ENCODE data around the gene RHOA.

RHOA gene

DNA sequence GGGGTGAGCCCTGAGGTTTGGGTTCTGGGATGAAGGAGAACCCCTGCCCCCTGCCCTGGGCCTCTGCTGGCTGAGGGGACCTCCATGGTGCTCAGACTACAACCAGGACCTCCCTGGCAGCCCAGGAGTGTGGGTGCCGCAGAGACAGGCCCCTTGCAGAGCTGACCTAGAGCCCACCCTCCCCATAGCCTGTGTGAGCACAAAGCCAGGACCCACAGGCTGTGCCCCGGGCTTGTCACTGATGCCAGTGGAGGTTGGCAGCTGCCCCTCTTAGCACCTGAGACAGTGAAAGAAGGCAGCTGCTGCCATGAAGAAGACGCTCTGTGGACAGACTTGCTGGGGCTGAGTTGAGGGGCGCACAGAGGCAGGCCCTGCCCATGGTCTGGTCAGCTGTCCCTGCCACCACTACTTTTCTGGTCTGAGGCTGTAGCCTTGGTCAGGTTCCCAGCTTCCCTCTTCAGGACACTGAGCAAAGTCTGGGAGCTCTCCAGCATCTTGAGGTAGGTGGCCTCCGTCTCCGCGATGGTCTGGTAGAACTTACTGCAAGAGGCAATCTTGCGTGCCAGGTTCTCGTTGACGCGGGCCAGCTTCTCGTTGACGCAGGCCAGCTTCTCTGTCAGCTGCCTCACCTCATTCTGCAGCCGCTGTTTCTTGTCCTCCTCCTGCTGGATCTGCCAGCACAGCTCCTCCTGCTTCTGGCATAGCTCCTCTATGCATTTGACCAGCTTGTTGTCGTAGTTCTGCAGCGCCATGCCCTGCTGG lies 94.9 kb downstream of the RHOA start:
- no peak overlapping the region for H3K4me3 ChIP-seq (replicated peaks; ENCODE audit: insufficient read depth, low read length)
- no peak for DNase-seq (ENCODE audit: low read depth in 1 of 2, low spot score in 1 of 2)
- H3K27me3 ChIP-seq (ENCODE audit: insufficient read depth, poor library complexity, severe bottlenecking), result no peaks in the 10 kb centered on the region
- no peak overlapping the region for H3K27ac ChIP-seq (replicated peaks)
- TF ChIP-seq, protein P1, sequence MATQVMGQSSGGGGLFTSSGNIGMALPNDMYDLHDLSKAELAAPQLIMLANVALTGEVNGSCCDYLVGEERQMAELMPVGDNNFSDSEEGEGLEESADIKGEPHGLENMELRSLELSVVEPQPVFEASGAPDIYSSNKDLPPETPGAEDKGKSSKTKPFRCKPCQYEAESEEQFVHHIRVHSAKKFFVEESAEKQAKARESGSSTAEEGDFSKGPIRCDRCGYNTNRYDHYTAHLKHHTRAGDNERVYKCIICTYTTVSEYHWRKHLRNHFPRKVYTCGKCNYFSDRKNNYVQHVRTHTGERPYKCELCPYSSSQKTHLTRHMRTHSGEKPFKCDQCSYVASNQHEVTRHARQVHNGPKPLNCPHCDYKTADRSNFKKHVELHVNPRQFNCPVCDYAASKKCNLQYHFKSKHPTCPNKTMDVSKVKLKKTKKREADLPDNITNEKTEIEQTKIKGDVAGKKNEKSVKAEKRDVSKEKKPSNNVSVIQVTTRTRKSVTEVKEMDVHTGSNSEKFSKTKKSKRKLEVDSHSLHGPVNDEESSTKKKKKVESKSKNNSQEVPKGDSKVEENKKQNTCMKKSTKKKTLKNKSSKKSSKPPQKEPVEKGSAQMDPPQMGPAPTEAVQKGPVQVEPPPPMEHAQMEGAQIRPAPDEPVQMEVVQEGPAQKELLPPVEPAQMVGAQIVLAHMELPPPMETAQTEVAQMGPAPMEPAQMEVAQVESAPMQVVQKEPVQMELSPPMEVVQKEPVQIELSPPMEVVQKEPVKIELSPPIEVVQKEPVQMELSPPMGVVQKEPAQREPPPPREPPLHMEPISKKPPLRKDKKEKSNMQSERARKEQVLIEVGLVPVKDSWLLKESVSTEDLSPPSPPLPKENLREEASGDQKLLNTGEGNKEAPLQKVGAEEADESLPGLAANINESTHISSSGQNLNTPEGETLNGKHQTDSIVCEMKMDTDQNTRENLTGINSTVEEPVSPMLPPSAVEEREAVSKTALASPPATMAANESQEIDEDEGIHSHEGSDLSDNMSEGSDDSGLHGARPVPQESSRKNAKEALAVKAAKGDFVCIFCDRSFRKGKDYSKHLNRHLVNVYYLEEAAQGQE (IDR thresholded peaks at IDR 0.05; ENCODE audit: insufficient replicate concordance, low read depth), result no peak
- TF ChIP-seq SPI1 (IDR thresholded peaks at IDR 0.05; ENCODE audit: borderline replicate concordance, low read depth) (no peak), POLR2AphosphoS5 (IDR thresholded peaks at IDR 0.05; ENCODE audit: low read depth) (no peak), GABPA (IDR thresholded peaks at IDR 0.05; ENCODE audit: low read depth) (no peak)
- TF ChIP-seq, protein P2, sequence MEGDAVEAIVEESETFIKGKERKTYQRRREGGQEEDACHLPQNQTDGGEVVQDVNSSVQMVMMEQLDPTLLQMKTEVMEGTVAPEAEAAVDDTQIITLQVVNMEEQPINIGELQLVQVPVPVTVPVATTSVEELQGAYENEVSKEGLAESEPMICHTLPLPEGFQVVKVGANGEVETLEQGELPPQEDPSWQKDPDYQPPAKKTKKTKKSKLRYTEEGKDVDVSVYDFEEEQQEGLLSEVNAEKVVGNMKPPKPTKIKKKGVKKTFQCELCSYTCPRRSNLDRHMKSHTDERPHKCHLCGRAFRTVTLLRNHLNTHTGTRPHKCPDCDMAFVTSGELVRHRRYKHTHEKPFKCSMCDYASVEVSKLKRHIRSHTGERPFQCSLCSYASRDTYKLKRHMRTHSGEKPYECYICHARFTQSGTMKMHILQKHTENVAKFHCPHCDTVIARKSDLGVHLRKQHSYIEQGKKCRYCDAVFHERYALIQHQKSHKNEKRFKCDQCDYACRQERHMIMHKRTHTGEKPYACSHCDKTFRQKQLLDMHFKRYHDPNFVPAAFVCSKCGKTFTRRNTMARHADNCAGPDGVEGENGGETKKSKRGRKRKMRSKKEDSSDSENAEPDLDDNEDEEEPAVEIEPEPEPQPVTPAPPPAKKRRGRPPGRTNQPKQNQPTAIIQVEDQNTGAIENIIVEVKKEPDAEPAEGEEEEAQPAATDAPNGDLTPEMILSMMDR (IDR thresholded peaks at IDR 0.05; ENCODE audit: insufficient read depth, low read length), result no peak

DNA sequence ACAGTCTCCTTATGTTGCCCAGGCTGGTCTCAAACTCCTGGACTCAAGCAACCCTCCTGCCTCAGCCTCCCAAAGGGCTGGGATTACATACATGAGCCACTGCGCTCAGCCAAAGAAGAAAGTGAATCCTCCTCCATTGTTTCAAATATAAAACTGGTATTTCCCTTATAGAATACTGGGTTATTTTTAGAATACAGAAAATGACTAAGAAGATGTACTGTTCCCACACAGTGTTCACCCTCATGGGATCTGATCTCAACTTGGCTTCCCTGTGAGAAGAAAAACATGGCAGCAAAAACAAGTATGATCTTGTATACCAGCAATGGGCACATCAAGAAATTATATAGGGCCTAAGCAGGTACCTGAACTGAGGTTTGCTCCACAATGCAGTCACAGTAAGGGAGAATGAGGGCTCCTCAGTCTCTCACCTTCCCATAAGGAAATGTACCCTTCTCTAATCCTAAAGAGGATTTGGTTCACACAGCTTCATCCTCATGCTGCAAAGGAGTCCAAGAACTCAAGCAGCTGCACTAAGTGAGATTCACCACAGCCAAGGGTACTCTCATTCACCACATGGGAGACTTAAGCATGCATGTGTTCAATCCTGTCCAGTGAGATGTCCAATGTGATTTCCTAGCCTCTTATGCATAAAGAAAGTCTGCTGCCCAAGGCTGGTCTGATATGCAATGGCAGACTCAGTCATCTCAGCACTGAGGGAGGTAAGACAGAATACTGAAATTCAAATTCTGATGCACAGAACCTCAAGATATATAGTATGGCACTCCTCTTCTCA lies 97.7 kb downstream of the RHOA start:
- no peak for DNase-seq (ENCODE audit: low read depth in 1 of 2, low spot score in 1 of 2)
- no peak; the same call in 1 of the 2 replicates for TF ChIP-seq POLR2AphosphoS5 (IDR thresholded peaks at IDR 0.05; ENCODE audit: low read depth)
- TF ChIP-seq SPI1 (IDR thresholded peaks at IDR 0.05; ENCODE audit: borderline replicate concordance, low read depth), result no peak
- TF ChIP-seq GABPA (IDR thresholded peaks at IDR 0.05; ENCODE audit: low read depth), result no peak
- TF ChIP-seq, protein P1 (IDR thresholded peaks at IDR 0.05; ENCODE audit: insufficient replicate concordance, low read depth), result no peak
- TF ChIP-seq, protein P2 (IDR thresholded peaks at IDR 0.05; ENCODE audit: insufficient read depth, low read length), result no peak
- H3K27ac ChIP-seq (replicated peaks), result no peak overlapping the region
- no peaks in the 10 kb centered on the region for H3K27me3 ChIP-seq (ENCODE audit: insufficient read depth, poor library complexity, severe bottlenecking)
- H3K4me3 ChIP-seq (replicated peaks; ENCODE audit: insufficient read depth, low read length), result no peak overlapping the region

DNA sequence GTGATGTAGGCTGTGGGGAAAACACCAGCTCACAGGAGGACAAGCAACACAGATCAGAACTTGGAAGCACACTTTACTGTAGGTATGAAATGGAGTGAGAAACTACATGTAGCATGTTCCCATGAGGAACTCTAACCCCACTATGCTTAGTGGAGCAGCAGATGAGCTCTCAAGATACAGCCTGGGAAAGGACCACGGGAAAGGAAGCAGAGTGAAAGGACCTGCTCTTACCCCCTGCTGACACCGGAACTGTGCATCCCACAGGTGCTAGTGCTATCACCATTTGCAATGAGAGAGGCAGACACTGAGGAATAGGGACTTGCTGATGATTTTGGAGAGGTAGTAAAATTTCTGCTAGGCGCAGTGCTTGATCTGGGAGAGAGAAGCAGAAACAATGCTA lies 100.5 kb downstream of the RHOA start:
- no peak overlapping the region for H3K4me3 ChIP-seq (replicated peaks; ENCODE audit: insufficient read depth, low read length)
- H3K27me3 ChIP-seq (ENCODE audit: insufficient read depth, poor library complexity, severe bottlenecking), result no peaks in the 10 kb centered on the region
- TF ChIP-seq, protein P2 (IDR thresholded peaks at IDR 0.05; ENCODE audit: insufficient read depth, low read length), result no peak
- no peak for TF ChIP-seq GABPA (IDR thresholded peaks at IDR 0.05; ENCODE audit: low read depth)
- H3K27ac ChIP-seq (replicated peaks), result no peak overlapping the region
- no peak for DNase-seq (ENCODE audit: low read depth in 1 of 2, low spot score in 1 of 2)
